ENCODE data around the gene SMPX.

The SMPX gene

GRCh38 chrX:21702725-21703124 lies 55.2 kb downstream of the SMPX start:
- DNase-seq (ENCODE audit: low read depth): no peak
- TF ChIP-seq, protein P1, sequence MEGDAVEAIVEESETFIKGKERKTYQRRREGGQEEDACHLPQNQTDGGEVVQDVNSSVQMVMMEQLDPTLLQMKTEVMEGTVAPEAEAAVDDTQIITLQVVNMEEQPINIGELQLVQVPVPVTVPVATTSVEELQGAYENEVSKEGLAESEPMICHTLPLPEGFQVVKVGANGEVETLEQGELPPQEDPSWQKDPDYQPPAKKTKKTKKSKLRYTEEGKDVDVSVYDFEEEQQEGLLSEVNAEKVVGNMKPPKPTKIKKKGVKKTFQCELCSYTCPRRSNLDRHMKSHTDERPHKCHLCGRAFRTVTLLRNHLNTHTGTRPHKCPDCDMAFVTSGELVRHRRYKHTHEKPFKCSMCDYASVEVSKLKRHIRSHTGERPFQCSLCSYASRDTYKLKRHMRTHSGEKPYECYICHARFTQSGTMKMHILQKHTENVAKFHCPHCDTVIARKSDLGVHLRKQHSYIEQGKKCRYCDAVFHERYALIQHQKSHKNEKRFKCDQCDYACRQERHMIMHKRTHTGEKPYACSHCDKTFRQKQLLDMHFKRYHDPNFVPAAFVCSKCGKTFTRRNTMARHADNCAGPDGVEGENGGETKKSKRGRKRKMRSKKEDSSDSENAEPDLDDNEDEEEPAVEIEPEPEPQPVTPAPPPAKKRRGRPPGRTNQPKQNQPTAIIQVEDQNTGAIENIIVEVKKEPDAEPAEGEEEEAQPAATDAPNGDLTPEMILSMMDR (conservative IDR thresholded peaks at IDR 0.05; ENCODE audit: low read depth, low read length): no peak

DNA sequence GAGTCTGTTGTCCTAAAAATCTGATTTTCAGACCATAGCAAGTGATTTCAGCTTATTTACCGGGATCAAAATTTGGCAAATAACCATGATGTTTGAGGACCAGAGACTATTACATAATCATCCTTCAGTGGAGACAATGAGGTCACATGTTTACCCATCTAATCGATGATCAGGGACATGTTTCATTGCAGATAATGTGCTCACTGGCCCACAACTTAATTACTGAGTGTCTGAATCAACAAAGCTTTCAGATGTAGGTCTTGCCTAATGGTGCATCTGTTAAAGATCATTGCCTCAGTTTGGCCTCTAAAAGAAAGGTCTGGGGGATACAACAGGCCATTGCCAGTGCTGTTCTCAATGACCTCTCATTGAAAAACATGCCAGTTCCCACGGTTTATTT lies 56.9 kb downstream of the SMPX start:
- TF ChIP-seq, protein P1 (conservative IDR thresholded peaks at IDR 0.05; ENCODE audit: low read depth, low read length): no peak
- DNase-seq (ENCODE audit: low read depth): no peak
- H3K4me3 ChIP-seq (ENCODE audit: low read depth, low read length): no peak overlapping the region

More at GRCh38 chrX:21702725-21703124, 55.2 kb downstream of the SMPX start:
- no peak overlapping the region for H3K4me3 ChIP-seq (ENCODE audit: low read depth, low read length)

DNA sequence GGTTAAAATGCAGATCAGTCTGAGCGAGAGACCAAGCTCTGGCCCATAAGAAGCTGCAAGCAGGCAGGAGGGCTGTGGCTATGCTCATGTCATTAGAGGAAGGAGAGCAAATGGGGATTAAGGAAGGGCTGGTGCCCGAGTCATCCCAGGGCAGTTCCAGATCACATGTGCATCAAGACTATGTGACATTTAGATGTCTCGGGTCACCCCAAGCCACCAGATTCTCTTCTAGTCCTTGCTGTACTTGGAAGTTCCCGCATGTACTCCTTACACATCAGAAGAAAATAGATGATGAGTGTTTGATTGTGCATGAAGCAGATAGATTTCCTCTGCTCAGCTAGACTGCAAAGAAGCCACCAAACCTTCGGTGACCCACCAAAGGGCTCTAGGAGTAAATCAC lies 57.6 kb downstream of the SMPX start:
- TF ChIP-seq, protein P1 (conservative IDR thresholded peaks at IDR 0.05; ENCODE audit: low read depth, low read length): no peak
- DNase-seq (ENCODE audit: low read depth): no peak
- no peak overlapping the region for H3K4me3 ChIP-seq (ENCODE audit: low read depth, low read length)

- no peak for DNase-seq (ENCODE audit: low read depth)
- TF ChIP-seq, protein P1 (conservative IDR thresholded peaks at IDR 0.05; ENCODE audit: low read depth, low read length): no peak
- H3K4me3 ChIP-seq (ENCODE audit: low read depth, low read length): no peak overlapping the region
Observed at GRCh38 chrX:21699136-21699535, 58.8 kb downstream of the SMPX start.

DNA sequence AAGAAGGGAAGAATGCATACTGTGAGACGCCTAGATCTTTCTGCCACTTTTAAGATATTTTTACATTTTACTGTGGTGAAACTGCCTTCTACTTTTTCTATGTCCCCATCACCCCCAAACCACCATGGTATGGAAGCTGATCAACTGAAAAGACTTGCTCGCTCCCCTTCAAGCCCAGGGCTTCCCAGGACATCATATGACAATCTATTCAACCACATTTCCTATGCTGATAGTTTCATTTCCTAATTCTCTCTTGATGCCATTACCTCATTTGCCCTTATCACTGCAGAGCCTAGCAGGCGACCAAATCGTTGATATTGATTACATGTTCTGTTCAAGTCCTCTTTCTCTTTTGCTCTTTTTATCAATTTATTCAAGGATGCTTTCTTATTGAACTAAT lies 59.6 kb downstream of the SMPX start:
- DNase-seq (ENCODE audit: low read depth): no peak
- TF ChIP-seq, protein P1 (conservative IDR thresholded peaks at IDR 0.05; ENCODE audit: low read depth, low read length): no peak
- H3K4me3 ChIP-seq (ENCODE audit: low read depth, low read length): no peak overlapping the region

DNA sequence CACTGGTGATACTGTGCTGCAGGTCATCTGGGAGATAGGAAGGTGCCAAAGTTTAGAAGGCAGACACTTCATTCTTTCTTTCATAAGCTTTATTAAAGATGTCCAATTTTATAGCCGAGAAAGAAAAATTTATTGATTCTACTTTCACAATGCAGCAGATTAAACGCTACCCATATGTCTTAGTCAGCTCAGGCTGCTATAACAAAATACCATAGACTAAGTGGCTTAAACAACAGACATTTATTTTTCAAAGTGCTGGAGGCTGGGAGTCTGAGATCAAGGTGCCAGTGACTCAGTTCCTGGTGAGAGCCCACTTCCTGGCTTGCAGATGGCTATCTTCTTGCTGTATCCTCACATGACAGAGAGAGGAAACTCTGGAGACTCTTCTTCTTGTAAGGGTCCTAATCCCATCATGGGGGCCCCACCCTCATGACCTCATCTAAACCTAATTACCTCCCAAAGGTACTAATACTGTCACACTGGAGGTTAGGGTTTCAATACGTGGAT lies 66.4 kb downstream of the SMPX start:
- no peak overlapping the region for H3K4me3 ChIP-seq (ENCODE audit: low read depth, low read length)
- TF ChIP-seq, protein P1 (conservative IDR thresholded peaks at IDR 0.05; ENCODE audit: low read depth, low read length): no peak
- DNase-seq (ENCODE audit: low read depth): no peak

GRCh38 chrX:21683941-21684340 lies 74.0 kb downstream of the SMPX start:
- H3K4me3 ChIP-seq (ENCODE audit: low read depth, low read length): no peak overlapping the region
- TF ChIP-seq, protein P1 (conservative IDR thresholded peaks at IDR 0.05; ENCODE audit: low read depth, low read length): no peak
- DNase-seq (ENCODE audit: low read depth): peak; percentile 66
